Measurements from ENCODE around the gene IKZF4.
A peak's percentile ranks its signal among the peaks of the same experiment; 100 is the strongest.
"Not testable (repeated sequence)": the region's sequence is repeated elsewhere in the genome, so short reads cannot be mapped to it uniquely, and the experiment has no call there.

The IKZF4 gene

GRCh38 chr12:56040963-56041551 lies 20.2 kb downstream of the IKZF4 start:
- no peak for DNase-seq

GRCh38 chr12:56041552-56042429 lies 20.9 kb downstream of the IKZF4 start, which contains the start of gene RPS26:
Gene RPS26 (plus strand): TSS chr12:56041918. CDS start chr12:56042167, 249 bp downstream.
- peak; percentile 96 for DNase-seq

GRCh38 chr12:56042430-56042813 lies 21.6 kb downstream of the IKZF4 start:
- DNase-seq: not testable (repeated sequence)

- DNase-seq: no peak
Measured at GRCh38 chr12:56042843-56043242, 22.0 kb downstream of the IKZF4 start.

GRCh38 chr12:56046027-56046780 lies 25.4 kb downstream of the IKZF4 start:
- no peak for DNase-seq

GRCh38 chr12:56053407-56053893 lies 32.6 kb downstream of the IKZF4 start:
- no peak for DNase-seq

- not testable (repeated sequence) for DNase-seq
Measured at GRCh38 chr12:56059964-56060363, 39.1 kb downstream of the IKZF4 start.

- DNase-seq: no peak
Measured at GRCh38 chr12:56061982-56062381, 41.1 kb downstream of the IKZF4 start.

GRCh38 chr12:56062996-56063395 lies 42.2 kb downstream of the IKZF4 start:
- DNase-seq: no peak

- no peak for DNase-seq
Measured at GRCh38 chr12:56071648-56072047, 50.8 kb downstream of the IKZF4 start.

- no peak for DNase-seq
Measured at GRCh38 chr12:56074396-56074795, 53.6 kb downstream of the IKZF4 start.

- not testable (repeated sequence) for DNase-seq
Measured at GRCh38 chr12:56077966-56078365, 57.1 kb downstream of the IKZF4 start.

GRCh38 chr12:56078427-56078826 lies 57.6 kb downstream of the IKZF4 start:
- DNase-seq: no peak

GRCh38 chr12:56078931-56079722 lies 58.3 kb downstream of the IKZF4 start:
- peak; percentile 45 for DNase-seq

GRCh38 chr12:56079723-56080555 lies 59.1 kb downstream of the IKZF4 start, which contains the start of gene ERBB3:
Gene ERBB3 (plus strand): TSS chr12:56080165. CDS start chr12:56080301, 136 bp downstream.
- peak; percentile 67 for DNase-seq

- DNase-seq: no peak
Measured at GRCh38 chr12:56080556-56081138, 59.8 kb downstream of the IKZF4 start.

GRCh38 chr12:56081393-56082347 lies 60.8 kb downstream of the IKZF4 start:
- no peak for DNase-seq

- DNase-seq: no peak
Measured at GRCh38 chr12:56082382-56082781, 61.5 kb downstream of the IKZF4 start.

- DNase-seq: no peak
Measured at GRCh38 chr12:56082967-56083366, 62.1 kb downstream of the IKZF4 start.
